GM18511 (cell line): Measurements from ENCODE around the gene LTB4R.
A peak's percentile ranks its signal among the peaks of the same experiment; 100 is the strongest.
"Not testable (repeated sequence)": the region's sequence is repeated elsewhere in the genome, so short reads cannot be mapped to it uniquely, and the experiment has no call there.

ENCODE experiments used
- ATAC-seq: cut with Tn5 transposase; IDR thresholded peaks from one replicate; pipeline ENCODE4 v1.9.1; 2021; ENCODE audit warnings: mild to moderate bottlenecking, moderate library complexity; ENCODE audit not compliant: unreplicated experiment

Gene LTB4R

GRCh38 chr14:24338843-24339242 lies 27.5 kb downstream of the LTB4R start:
- no peak for ATAC-seq

GRCh38 chr14:24339284-24340151 lies 28.2 kb downstream of the LTB4R start, which contains the start of gene RIPK3:
Gene RIPK3, minus strand, starts transcription at chr14:24339991. Its CDS starts 165 bp downstream, at chr14:24339826.
- ATAC-seq: peak; percentile 89

- no peak for ATAC-seq
Observed at GRCh38 chr14:24340606-24341005, 29.3 kb downstream of the LTB4R start.

- ATAC-seq: no peak
Observed at GRCh38 chr14:24342889-24343288, 31.6 kb downstream of the LTB4R start.

- ATAC-seq: no peak
Observed at GRCh38 chr14:24343795-24344660, 32.7 kb downstream of the LTB4R start.

GRCh38 chr14:24347134-24347533 lies 35.8 kb downstream of the LTB4R start:
- no peak for ATAC-seq

GRCh38 chr14:24348186-24348585 lies 36.9 kb downstream of the LTB4R start:
- no peak for ATAC-seq

GRCh38 chr14:24349742-24350141 lies 38.4 kb downstream of the LTB4R start:
- ATAC-seq: no peak

GRCh38 chr14:24351517-24351916 lies 40.2 kb downstream of the LTB4R start:
- ATAC-seq: no peak

- ATAC-seq: no peak
Observed at GRCh38 chr14:24353559-24354481, 42.5 kb downstream of the LTB4R start.

GRCh38 chr14:24354482-24354825 lies 43.2 kb downstream of the LTB4R start:
- ATAC-seq: not testable (repeated sequence)

GRCh38 chr14:24355009-24355408 lies 43.7 kb downstream of the LTB4R start:
- no peak for ATAC-seq

GRCh38 chr14:24356208-24356607 lies 44.9 kb downstream of the LTB4R start:
- no peak for ATAC-seq

- no peak for ATAC-seq
Observed at GRCh38 chr14:24360281-24360680, 49.0 kb downstream of the LTB4R start.

- no peak for ATAC-seq
Observed at GRCh38 chr14:24361326-24361725, 50.0 kb downstream of the LTB4R start.

GRCh38 chr14:24362241-24362960 lies 51.1 kb downstream of the LTB4R start:
- no peak for ATAC-seq

- no peak for ATAC-seq
Observed at GRCh38 chr14:24363401-24363800, 52.1 kb downstream of the LTB4R start.

GRCh38 chr14:24364841-24365240 lies 53.5 kb downstream of the LTB4R start:
- no peak for ATAC-seq

- peak; percentile 45 for ATAC-seq
Observed at GRCh38 chr14:24365600-24366412, 54.5 kb downstream of the LTB4R start.
